GM12865 (cell line): Measurements from ENCODE around the gene MKKS.

Experiments
- DNase-seq: peaks from one replicate; pipeline ENCODE4 v3.0.0; 2010; ENCODE audit warnings: low read depth
- H3K4me3 ChIP-seq: 2 replicates; pipeline ENCODE4 v1.5.1; 2011; ENCODE audit warnings: mild to moderate bottlenecking, low read depth, low read length, control low read depth
- CTCF ChIP-seq: IDR thresholded peaks from 2 replicates; pipeline ENCODE4 v1.5.1; 2011; ENCODE audit warnings: low read length, control low read depth, low read depth, inconsistent platforms; ENCODE audit not compliant: insufficient read depth; ENCODE audit errors: missing control alignments

The MKKS gene

GRCh38 chr20:10433623-10434466 is at the start of gene MKKS:
Gene MKKS, minus strand, starts transcription at chr20:10434222. Its CDS starts 20,708 bp downstream, at chr20:10413514.
- DNase-seq: peak; percentile 95
- H3K4me3 ChIP-seq: peak within 1 kb of the TSS; percentile 59
- no peak for TF ChIP-seq CTCF

- no peak overlapping the region for H3K4me3 ChIP-seq
- no peak for TF ChIP-seq CTCF
- DNase-seq: no peak
Observed at GRCh38 chr20:10483691-10484090, 49.7 kb upstream of the MKKS start.

- DNase-seq: no peak
- TF ChIP-seq CTCF: no peak
Observed at GRCh38 chr20:10481676-10482075, 47.7 kb upstream of the MKKS start.

DNA sequence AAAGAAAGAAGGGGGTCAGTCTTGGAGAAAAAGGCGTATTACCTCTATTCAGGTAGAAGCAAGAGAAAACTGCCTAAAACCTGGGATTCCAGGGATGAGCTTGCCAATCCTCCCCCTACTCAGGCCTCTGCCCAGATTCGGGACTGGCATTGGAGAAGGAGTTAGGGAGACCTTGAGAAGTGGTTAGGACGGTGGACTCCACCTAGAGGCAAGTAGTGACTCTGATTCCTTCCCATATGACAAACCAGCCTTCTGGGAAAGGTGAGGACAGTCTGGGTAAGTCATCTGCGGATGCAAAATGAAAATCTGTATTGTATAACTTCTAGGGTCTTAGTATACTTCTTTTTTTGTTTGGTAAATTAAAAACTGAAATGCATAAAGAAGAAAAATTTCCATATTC is 44.9 kb upstream of the MKKS start:
- no peak overlapping the region for H3K4me3 ChIP-seq
- no peak for DNase-seq
- TF ChIP-seq CTCF: no peak

More at GRCh38 chr20:10481676-10482075, 47.7 kb upstream of the MKKS start:
- no peak overlapping the region for H3K4me3 ChIP-seq

DNA sequence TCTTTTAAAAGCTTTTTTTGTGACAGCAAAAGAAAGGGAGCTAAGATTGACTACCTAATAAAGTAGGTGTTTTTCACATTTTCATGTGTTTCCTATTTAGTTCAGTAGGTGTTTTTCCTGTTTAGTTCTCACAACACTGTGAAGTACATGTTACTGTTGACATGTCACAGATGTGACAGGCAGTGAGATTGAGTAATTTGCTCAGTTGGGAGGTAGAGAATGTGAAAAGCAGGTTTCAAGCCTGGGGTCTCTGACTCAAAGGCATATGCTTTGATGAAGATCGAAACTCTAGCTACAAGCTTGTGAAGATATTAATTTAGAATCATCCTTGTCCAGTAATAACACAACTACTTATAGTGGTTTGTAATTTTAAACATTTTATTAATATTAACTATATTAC is 44.2 kb upstream of the MKKS start:
- no peak for TF ChIP-seq CTCF
- no peak overlapping the region for H3K4me3 ChIP-seq
- peak; percentile 93 for DNase-seq

DNA sequence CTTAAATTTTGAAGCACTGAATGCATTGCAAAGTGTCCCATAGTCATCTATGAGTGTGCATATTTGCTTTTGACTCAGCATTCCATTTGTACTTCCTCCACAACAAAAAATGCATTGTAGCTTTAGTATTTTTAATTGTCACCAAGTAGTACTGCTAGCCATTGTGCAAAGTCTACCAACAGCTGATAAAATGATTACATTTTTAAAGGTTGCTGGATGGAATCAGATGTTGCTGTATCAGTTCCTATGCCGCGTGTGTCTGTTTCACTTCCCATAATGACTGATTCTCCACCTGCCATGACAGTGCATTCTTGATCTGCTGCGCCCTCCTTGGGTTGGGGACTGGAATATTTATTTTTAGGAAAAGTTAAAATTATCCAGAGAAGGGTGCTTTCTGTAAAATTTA is 42.3 kb upstream of the MKKS start:
- no peak overlapping the region for H3K4me3 ChIP-seq
- TF ChIP-seq CTCF: peak; percentile 22
- DNase-seq: peak; percentile 82

DNA sequence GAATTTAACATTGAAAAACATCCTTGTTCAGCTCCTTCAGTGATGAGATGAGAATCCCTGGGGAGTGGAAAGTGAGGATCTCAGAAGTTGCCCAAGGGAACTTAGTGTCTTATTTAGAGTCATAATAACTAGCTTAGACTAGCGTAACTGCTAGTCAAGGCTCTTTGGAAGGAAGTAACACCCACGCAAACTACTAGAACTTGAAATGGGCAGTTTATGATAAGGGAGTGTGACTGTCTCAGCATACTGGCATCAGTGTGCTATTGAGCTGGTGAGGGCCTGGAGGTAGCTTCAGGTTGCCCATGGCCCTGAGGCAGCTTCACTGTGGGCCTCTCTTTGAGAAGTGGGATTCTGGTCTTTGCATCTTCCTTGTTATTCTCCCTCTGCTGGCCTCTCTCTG is 41.2 kb upstream of the MKKS start:
- no peak overlapping the region for H3K4me3 ChIP-seq
- no peak for TF ChIP-seq CTCF
- DNase-seq: no peak
